Activated T-cell treated with anti-CD3 and anti-CD28 coated beads, Interleukin-2, amount 50 U/mL, for 24 hours (primary cell): Measurements from ENCODE around the gene B3GNT9.

Source experiments
- DNase-seq: peaks from one replicate; pipeline ENCODE4 v3.0.0-alpha.2; 2020
- H3K27ac Mint-ChIP-seq: 2 replicates; pipeline ENCODE4 v1.8.0; 2020; ENCODE audit warnings: mild to moderate bottlenecking, mixed read lengths
- H3K27me3 Mint-ChIP-seq: 2 replicates; pipeline ENCODE4 v1.8.0; 2020; ENCODE audit warnings: mixed read lengths
- H3K36me3 Mint-ChIP-seq: 2 replicates; pipeline ENCODE4 v1.8.0; 2020; ENCODE audit warnings: low read depth, mixed read lengths
- H3K4me1 Mint-ChIP-seq: 2 replicates; pipeline ENCODE4 v1.8.0; 2020; ENCODE audit warnings: low read depth, mixed read lengths
- H3K4me3 Mint-ChIP-seq: 2 replicates; pipeline ENCODE4 v1.8.0; 2020; ENCODE audit warnings: mild to moderate bottlenecking, moderate library complexity, mixed read lengths
- H3K9me3 Mint-ChIP-seq: 2 replicates; pipeline ENCODE4 v1.8.0; 2020; ENCODE audit warnings: mixed read lengths

The B3GNT9 gene

DNA sequence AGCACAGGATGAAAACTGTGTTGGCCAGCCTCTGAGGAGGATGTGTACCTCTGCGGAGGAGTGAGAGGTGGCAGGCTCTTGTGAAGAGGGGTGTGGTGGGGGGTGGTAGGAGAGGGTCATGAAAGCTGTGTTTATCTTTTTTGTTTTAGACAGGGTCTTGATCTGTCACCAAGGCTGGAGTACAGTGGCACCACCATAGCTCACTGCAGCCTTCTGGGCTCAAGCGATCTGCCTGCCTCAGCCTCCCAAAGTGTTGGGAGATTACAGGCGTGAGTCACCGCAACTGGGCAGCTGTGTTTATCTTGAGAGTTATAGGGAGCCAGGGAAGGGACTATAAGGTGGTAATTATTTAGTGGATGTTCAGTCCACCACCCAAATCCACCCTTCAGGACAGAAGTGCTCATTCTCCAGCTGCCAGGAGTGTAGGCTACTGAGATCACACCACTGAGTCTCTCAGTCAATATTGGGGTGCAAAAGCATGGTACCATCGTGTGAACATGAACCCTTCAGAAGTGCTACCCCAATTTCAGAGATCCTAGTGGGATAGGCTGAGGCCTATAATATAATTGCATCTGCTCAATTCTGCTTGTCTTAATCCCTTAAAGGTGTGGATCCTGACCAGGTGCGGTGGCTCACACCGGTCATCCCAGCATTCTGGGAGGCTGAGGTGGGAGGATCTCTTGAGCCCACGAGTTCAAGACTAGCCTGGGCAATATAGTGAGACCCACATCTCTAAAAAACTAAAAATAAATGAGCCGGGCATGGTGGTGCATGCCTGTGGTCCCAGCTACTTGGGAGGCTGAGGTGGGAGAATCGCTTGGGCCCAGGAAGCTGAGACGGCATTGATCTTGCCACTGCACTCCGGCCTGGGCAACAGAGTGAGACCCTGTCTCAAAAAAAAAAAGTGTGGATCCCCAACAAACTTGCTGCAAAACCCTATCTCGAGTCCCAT is 39.9 kb upstream of the B3GNT9 start:
- Mint-ChIP-seq H3K36me3 (peaks cover 34% of the 10 kb centered on the region), H3K27ac (no peak overlapping the region), H3K27me3 (peaks cover 7% of the 10 kb centered on the region), H3K4me3 (peak overlapping the region; percentile 95), H3K9me3 (no peaks in the 10 kb centered on the region), H3K4me1 (peaks cover 41% of the 10 kb centered on the region)
- no peak for DNase-seq

DNA sequence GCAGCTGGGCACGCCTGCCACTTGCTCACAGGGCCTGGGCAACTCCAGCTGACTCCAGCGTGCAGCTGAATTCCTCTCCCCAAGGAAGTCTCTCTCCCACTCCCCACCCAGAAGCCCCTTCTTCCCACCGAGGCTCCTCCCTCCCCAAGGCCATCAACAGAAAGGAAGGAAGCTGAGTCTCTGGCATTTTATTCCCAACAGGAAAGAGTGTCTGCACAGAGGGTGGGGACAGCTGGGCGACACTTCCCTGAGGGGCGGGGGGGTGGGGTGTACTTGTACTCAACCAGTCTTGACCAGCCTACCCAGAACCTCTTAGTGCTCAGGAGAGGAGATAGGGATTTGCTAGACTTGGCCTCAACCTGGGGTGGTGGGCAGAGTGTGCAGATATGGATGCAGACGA is 39.2 kb upstream of the B3GNT9 start, which contains the start of gene EXOC3L1:
TSS of gene EXOC3L1 (minus strand) at position 96 of the 400 bp plus-strand sequence. CDS start 460 bp downstream, outside the sequence.
- Mint-ChIP-seq H3K4me3 (peak within 1 kb of the TSS; percentile 95), H3K36me3 (peaks cover 28% of the 10 kb centered on the region), H3K9me3 (no peaks in the 10 kb centered on the region)

DNA sequence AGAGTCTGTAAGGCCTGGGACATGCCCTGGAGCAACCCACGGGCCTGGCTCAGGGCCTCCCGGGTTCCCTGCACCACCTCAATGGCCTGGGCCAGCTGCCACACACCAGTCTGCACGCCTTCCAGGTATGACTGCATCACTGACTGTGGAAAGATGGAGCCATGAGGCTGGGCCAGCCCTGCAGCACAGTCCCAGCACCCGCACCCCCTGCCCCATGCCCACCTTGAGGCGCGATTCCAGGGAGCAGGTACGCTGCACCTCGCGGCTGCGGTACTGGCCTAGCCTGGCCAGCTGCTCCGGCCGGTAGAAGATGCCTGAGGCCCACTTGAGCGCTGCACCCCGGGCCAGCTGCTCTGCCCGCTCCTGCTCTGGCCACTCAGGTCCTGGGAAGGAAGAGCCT is 38.0 kb upstream of the B3GNT9 start:
- DNase-seq: no peak
- no peak overlapping the region for H3K4me3 Mint-ChIP-seq
- H3K27ac Mint-ChIP-seq: no peak overlapping the region
- peaks cover 15% of the 10 kb centered on the region for H3K36me3 Mint-ChIP-seq
- H3K4me1 Mint-ChIP-seq: peaks cover 37% of the 10 kb centered on the region
- peaks cover 19% of the 10 kb centered on the region for H3K27me3 Mint-ChIP-seq
- no peaks in the 10 kb centered on the region for H3K9me3 Mint-ChIP-seq

More for the DNA sequence above, 39.2 kb upstream of the B3GNT9 start, which contains the start of gene EXOC3L1:
- H3K27me3 Mint-ChIP-seq: peaks cover 13% of the 10 kb centered on the region
- DNase-seq: no peak
- peaks cover 42% of the 10 kb centered on the region for H3K4me1 Mint-ChIP-seq
- H3K27ac Mint-ChIP-seq: no peak within 1 kb of the TSS

DNA sequence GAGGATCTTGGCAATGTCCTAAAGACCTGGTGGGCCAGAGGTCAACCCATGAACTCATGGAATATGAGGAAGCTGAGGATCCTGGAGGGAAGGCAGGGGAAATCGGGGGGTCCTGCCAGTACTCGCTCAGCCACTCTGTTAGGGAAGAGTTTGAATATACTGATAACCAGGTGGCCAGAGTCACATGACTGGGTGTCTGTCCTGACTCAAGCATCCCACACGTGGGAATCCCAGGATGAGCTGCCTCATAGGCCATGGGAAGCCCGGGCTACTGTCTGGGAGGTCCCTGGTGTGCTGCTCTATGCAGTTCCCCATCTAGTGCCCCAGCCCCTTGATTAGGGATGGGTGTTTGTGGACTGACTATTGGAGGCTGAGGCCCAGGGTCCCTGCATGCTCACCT is 37.5 kb upstream of the B3GNT9 start:
- Mint-ChIP-seq H3K9me3 (no peaks in the 10 kb centered on the region), H3K27me3 (peaks cover 19% of the 10 kb centered on the region), H3K4me1 (peaks cover 33% of the 10 kb centered on the region), H3K36me3 (peaks cover 10% of the 10 kb centered on the region), H3K4me3 (no peak overlapping the region), H3K27ac (no peak overlapping the region)
- DNase-seq: no peak

DNA sequence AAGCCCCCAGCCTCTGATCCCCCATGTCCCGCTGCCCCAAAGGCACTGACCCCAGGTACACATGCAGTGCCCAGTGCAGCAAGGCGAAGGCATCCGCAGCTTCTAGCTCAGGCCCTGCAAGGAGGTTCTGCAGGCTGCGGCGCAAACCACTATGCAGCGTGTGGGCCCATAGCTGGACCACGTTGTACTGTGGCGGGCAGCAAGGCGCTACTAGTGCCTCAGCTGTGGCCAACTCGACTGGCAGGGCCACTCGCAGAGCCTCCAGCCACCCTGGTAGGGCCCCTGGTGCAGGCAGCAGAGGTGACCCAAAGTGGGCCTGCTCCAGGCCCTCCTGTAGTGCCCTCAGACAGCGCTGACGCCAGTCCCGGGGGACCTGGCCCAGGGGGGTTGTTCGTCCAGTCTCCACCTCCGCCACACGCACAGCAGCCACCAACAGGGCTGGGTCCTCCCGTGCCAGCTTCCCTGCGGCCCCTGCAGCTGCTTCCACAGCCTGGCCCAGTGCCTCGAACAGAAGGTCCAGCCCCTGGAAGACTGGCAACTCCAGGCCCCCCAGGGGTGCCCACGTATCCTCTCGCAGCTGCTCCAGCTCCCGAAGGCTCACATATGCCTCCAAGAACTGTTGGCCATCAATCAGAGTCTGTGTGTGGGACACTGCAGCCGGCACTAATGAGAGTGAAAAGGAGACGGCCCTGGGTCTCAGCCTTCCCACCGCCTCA is 36.5 kb upstream of the B3GNT9 start:
- peaks cover 23% of the 10 kb centered on the region for H3K4me1 Mint-ChIP-seq
- DNase-seq: no peak
- peaks cover under 1% of the 10 kb centered on the region for H3K36me3 Mint-ChIP-seq
- H3K4me3 Mint-ChIP-seq: no peak overlapping the region
- no peak overlapping the region for H3K27ac Mint-ChIP-seq
- peaks cover 19% of the 10 kb centered on the region for H3K27me3 Mint-ChIP-seq
- no peaks in the 10 kb centered on the region for H3K9me3 Mint-ChIP-seq

DNA sequence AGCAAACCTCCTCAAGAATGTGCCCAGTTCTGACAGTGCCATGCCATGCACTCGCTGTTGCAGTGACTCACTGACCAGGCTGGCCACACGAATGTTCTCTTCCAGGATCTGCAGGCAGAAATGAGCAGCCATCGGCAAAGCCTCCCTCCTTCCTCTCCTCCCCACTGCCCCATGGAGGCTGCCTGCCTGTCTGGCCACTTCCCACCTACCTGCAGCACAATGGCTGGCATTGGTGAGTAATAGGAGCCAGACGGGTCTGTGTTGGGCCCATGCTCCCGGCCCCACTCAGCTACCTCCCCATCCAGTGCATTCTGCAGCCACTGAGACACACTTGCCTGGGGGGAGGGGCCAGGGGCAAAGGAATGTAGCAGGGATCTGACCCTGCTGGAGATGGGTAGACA is 35.8 kb upstream of the B3GNT9 start:
- DNase-seq: no peak
- H3K27me3 Mint-ChIP-seq: peaks cover 19% of the 10 kb centered on the region
- no peaks in the 10 kb centered on the region for H3K9me3 Mint-ChIP-seq
- no peak overlapping the region for H3K4me3 Mint-ChIP-seq
- H3K36me3 Mint-ChIP-seq: no peaks in the 10 kb centered on the region
- H3K4me1 Mint-ChIP-seq: peaks cover 20% of the 10 kb centered on the region
- no peak overlapping the region for H3K27ac Mint-ChIP-seq

DNA sequence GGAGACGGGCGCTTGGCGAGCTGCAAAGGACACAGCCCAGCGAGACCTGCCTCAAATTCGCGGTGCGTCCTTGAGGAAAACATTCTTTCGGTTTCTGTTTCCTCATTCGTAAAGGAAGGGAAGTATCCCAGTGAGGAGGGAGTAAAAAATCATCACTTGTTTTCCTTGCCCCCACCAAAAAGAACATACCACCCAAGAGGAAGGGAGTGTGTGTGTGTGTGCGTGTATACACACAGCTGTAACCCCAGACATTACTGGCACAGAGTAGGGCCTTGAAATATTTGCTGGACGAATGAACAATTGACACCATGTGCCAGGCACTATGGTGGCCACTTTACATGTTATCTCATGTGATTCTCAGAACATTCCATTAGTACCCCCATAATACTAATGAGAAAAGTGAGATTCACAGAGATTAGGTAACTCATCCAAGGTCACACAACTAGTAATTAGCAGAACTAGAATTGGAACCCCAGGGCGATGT is 34.9 kb upstream of the B3GNT9 start:
- no peak for DNase-seq
- Mint-ChIP-seq H3K27me3 (peaks cover 19% of the 10 kb centered on the region), H3K9me3 (no peaks in the 10 kb centered on the region), H3K4me3 (no peak overlapping the region), H3K4me1 (peaks cover 15% of the 10 kb centered on the region), H3K27ac (no peak overlapping the region), H3K36me3 (no peaks in the 10 kb centered on the region)

DNA sequence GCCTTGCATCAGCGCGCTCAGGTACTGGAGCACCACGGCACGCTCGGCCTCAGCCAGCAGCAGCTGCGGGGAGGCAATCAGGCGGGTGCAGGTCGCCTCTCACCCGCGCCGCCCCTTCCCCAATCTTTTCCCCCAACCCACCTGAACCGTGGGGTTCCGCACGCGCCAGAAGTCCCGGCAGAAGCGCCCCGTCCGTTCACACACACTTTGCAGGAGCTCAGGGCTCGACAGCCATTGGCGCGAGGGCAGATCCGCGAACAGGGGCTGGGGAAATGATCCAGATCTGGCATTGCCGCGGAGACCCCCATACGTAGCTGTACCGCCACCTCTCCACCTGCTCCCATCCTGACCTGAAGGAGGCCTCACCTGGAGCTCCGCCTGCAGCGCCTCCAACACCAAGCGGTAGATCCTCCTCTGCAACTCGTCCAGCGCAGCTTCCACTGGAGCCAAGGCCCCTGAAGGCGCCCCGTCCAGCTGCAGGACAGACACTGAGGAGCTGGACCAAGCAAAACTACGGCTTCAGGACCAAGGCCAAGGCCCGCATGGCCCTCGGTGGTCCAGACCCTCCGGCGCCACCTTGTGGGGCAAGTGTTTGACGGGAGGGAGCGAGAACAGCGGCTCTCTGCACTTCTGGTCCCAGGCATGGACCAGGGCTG is 34.3 kb upstream of the B3GNT9 start:
- Mint-ChIP-seq H3K9me3 (no peaks in the 10 kb centered on the region), H3K27me3 (peaks cover 19% of the 10 kb centered on the region), H3K4me1 (peaks cover 15% of the 10 kb centered on the region), H3K4me3 (peak overlapping the region; percentile 71), H3K27ac (no peak overlapping the region), H3K36me3 (no peaks in the 10 kb centered on the region)
- DNase-seq: peak; percentile 91

DNA sequence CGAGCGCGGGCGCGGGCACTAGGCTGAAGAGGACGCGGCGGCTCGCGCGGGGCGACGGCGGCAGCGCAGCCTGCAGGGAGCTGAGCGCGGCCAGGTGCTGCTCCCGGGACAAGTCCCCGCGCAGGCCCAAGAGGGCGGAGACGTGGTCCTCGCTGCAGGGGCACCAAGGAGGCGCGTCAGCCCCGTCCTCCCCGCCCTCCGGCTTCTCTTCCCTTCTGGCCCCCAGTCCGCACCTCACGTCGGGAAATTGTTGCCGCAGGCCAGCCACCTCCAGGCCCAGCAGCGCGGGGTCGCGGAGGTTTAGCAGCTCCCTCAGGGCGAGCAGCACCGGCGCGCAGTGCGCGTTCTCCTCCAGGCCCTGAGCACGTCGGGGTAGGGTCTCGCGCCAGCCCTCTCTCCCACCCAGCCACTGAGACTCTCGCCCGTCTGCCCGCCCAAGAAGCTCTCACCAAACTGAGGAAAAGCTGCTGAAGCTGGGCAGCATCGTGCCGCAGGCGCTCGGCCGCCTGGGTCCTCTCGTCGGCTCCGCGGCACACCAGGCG is 33.7 kb upstream of the B3GNT9 start:
- H3K27ac Mint-ChIP-seq: no peak overlapping the region
- peaks cover 19% of the 10 kb centered on the region for H3K27me3 Mint-ChIP-seq
- H3K36me3 Mint-ChIP-seq: no peaks in the 10 kb centered on the region
- H3K4me1 Mint-ChIP-seq: peaks cover 15% of the 10 kb centered on the region
- H3K4me3 Mint-ChIP-seq: no peak overlapping the region
- no peak for DNase-seq
- H3K9me3 Mint-ChIP-seq: no peaks in the 10 kb centered on the region

DNA sequence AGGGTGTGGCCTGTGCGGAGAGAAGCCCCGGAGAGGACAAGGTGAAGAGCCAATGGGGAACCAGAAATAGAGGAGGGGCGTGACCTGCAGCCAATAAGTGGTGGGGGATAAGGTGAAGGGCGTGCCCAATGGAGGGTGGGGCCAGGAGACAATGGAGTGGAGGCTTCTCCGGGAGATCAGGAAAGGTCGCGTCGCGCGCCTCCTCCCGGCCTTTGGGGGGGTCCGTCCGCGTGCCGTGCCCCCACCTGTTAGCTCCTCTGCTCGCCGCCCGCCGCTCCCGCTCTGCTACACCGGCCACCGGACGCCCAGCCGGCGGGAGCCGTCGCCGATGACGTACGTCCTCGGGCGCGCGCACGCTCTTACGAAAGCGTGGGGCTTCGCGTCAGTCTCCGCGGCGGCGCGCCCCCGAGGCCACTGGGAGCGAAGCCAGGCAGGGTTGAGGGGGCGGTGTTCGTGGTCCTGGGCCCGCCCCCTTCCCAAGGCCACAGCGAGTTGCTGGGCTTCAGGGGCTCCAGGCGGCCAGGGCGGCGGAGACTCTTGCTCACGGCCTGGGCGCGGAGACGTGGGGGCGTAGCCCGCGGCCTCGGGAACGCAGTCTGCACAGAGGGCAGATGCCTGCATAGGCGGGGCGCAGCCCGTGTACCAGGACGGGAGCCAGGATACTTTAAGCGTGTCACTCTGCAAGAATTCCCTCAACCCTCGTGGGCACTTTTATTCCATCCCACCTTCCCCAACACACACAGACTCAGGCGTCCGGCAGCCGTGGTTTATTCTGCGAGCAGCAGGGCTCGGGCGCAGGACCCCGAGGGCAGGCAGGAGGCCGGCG is 33.0 kb upstream of the B3GNT9 start, which contains the start of gene MATCAP1:
TSS of gene MATCAP1 (minus strand) at position 337 of the 826 bp plus-strand sequence. CDS start 3,353 bp downstream, outside the sequence.
- peaks cover 25% of the 10 kb centered on the region for H3K27me3 Mint-ChIP-seq
- no peaks in the 10 kb centered on the region for H3K9me3 Mint-ChIP-seq
- no peak within 1 kb of the TSS for H3K27ac Mint-ChIP-seq
- peaks cover 16% of the 10 kb centered on the region for H3K4me1 Mint-ChIP-seq
- no peaks in the 10 kb centered on the region for H3K36me3 Mint-ChIP-seq
- no peak within 1 kb of the TSS for H3K4me3 Mint-ChIP-seq
- peak; percentile 94 for DNase-seq

DNA sequence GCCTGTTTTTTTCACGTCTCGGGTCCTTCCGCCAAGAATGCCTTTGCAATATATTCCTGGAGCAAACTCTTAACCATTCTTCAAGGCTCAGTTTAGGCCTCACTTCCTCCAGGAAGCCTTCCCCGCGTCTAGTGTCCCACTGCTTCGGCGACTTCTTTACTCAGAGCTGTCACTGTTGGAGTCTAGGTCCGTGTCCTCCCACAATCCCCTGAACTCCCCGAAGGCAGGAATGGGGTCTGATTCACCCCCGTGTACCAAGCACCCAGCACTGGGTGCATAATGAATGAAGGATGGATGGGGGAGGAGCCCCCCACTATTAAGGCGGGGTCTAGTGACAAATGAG is 32.5 kb upstream of the B3GNT9 start:
- Mint-ChIP-seq H3K27me3 (peaks cover 29% of the 10 kb centered on the region), H3K4me1 (peaks cover 20% of the 10 kb centered on the region), H3K9me3 (no peaks in the 10 kb centered on the region), H3K4me3 (no peak overlapping the region), H3K36me3 (no peaks in the 10 kb centered on the region), H3K27ac (no peak overlapping the region)
- no peak for DNase-seq

DNA sequence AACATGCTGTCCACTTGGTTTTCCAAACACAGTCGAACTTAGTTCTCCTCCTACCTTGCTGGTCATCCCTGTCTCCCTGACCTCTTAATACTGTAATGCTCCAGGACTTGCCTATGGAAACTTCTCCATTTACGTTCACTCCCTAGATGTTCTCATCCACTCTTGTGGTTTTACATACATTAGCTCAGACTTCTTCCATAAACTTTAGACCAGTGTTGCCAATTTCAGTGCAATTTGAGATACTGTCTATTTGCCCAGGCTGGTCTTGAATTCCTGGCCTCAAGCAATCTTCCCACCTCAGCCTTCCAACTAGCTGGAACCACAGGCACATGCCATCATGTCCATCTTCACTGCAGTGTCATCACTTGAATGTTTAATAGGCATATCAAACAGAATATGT is 31.5 kb upstream of the B3GNT9 start:
- Mint-ChIP-seq H3K9me3 (no peaks in the 10 kb centered on the region), H3K4me3 (no peak overlapping the region), H3K4me1 (peaks cover 28% of the 10 kb centered on the region), H3K27ac (no peak overlapping the region), H3K36me3 (no peaks in the 10 kb centered on the region), H3K27me3 (peaks cover 38% of the 10 kb centered on the region)
- DNase-seq: no peak

DNA sequence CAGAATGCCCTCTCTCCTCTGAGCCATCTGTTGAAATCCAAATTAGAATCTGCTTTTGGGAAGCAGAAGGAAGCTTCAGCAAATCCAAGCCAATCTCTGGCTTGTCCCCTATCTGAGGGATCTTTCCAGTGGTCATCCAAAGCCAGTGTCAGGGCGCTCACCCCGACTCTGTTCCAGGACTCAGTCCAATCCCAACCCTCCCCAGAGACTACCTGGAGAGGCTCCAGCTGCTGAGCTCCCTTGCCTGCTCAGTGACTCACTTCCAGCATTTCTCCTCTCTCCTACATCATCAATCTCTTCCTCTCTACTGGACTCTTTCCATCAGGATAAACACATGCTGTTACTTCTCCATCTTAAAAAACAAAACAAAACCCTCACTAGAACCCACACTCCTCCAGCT is 30.5 kb upstream of the B3GNT9 start:
- Mint-ChIP-seq H3K4me3 (no peak overlapping the region), H3K27ac (no peak overlapping the region), H3K36me3 (no peaks in the 10 kb centered on the region), H3K9me3 (no peaks in the 10 kb centered on the region), H3K4me1 (peaks cover 28% of the 10 kb centered on the region), H3K27me3 (peaks cover 38% of the 10 kb centered on the region)
- no peak for DNase-seq
